Fibroblast of skin of left quadriceps (primary cell): ENCODE measurements around the gene CDKN2B.
"Not testable (repeated sequence)": the region's sequence is repeated elsewhere in the genome, so short reads cannot be mapped to it uniquely, and the experiment has no call there.

ENCODE experiments used
- DNase-seq, 2 experiments: peaks; one replicate each; pipeline ENCODE4 v3.0.0-alpha.2; 2013; ENCODE audit warnings: low read depth in 2 of 2

Gene CDKN2B

DNA sequence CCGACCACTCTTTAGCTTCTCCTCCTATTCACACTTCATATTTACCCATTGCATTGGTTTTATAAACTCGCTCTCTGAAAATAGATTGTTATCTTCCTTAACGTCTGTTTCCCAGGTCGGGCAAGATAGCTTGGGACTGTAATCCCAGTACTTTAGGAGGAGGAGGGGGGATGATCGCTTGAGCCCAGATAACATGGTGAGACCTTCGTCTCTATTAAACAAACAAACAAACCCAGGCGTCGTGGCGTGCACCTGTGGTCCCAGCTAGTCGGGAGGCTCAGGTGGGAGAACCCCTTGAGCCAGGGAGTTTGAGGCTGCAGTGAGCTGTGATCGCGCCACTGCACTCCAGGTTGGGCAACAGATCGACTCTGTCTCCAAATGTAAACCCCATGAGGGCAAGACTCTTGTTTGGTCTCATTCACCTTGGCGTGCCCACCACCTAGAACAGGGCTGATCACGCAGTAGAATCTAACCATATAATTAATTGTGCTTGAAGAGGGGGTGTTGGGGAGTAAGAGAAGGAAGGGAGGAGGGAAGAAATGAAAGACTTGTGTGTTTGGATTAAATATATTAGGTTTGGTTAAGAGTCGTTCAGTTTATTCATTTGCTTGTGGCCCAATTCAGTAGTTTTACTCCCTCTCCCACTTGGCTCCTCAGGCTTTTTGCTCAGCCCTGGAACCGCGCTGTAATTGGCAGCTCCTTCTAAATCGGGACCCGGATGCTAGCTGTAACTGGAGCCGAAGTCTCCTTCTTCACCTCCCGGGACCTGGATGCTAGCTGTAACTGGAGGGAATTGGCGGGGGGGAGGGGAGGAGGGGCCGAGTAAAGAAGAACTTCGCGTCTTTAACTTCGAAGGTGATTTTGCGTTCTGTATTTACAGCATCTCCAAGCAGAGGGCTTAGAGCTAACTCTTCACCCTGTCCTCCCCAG lies 39.8 kb downstream of the CDKN2B start:
- DNase-seq: no peak

DNA sequence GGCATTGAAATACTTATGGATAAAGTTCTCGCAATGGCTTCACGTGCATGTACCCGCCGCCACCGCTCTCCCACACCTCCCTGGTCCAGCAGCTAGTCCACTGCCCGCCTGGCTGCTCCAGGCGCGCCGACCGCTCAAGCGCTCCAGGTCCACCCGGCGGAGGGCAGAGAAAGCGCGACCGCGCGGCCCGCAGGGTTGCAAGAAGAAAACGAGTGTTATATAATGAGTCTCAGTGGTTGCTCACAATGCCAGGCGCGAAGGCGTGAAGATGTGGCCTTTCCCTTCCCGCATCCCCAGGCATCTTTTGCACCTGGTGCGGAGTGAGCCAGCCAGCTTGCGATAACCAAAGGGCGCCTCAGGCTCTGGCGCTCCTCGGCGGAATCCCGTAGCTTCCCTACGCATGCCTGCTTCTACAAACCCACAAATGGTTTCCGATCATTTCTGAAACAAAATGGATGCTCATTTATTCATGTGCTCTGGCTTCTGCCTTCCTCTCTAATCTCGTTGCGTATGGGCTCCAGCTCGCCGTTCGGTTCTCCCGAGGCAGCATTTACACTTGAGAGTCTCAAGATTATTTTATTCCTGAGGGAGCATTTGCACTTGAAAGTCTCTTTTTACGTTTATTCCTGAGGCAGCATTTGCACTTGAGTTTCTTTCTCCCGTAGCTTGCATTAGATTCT lies 40.6 kb downstream of the CDKN2B start:
- DNase-seq: no peak

DNA sequence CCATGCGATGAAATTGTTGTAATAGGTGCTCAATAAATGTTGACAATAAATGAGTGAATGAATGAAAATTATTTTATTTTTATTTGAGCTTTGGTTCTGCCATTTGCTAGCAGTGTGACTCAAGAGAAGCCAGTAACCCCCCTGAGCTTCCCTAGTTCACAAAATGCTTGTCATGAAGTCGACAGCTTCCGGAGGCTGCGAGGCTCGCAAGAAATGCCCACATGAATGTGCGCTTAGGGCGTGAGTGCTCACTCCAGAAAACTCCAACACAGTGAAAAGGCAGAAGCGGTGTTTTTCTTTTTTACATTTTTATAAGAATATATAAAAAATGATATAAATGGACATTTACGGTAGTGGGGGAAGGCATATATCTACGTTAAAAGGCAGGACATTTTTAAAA lies 41.4 kb downstream of the CDKN2B start:
- no peak for DNase-seq

DNA sequence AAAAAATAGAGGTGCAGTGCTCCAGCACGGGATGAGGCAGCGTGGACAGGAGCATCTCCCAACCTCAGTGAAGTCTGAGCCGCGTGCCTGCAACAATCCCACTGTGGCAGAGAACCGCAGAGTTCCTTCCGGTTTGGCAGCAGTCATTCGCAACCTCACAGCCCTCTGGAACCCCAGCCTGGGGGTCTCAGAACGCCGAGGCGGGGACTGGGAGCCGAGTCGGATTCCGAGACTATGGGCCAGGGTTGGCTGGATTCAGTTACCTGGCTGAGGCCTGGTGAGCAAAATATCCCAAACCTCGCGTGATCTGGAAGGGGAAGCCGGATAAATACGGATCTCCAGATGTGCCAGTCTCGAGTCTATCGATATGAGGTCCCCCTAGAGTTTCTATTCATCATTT lies 41.9 kb downstream of the CDKN2B start:
- DNase-seq: no peak

DNA sequence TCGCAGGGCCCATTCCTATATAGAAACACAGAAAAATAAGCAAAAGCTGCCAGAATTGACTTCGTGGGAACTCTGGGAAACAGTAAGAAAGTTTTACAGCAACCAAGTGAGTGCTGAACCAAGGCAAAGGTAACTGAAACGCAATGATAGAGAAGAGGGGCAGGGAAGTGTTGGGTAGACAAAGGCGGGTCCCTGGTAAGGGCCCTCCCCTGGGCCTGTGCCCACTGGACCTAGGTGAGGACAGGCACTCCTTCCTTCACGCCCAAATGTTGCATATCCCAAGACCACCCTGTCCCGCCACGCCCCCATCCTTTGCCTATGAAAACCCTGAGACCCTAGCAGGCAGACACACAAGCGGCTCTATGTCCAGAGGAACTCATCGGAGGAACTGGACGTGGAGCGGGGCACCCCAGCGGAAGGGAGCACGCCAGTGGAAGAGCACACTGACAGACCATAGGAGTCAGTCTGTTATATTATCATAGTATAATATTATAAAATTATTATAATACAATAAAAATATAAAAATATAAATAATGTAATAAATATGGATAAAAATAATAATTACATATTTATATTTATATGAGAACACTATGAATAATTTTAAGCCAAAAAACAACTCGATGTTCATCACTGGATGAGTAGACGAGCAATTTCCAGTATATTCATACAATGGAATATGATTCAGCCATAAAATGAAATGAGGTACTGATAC lies 42.8 kb downstream of the CDKN2B start:
- no peak for DNase-seq

DNA sequence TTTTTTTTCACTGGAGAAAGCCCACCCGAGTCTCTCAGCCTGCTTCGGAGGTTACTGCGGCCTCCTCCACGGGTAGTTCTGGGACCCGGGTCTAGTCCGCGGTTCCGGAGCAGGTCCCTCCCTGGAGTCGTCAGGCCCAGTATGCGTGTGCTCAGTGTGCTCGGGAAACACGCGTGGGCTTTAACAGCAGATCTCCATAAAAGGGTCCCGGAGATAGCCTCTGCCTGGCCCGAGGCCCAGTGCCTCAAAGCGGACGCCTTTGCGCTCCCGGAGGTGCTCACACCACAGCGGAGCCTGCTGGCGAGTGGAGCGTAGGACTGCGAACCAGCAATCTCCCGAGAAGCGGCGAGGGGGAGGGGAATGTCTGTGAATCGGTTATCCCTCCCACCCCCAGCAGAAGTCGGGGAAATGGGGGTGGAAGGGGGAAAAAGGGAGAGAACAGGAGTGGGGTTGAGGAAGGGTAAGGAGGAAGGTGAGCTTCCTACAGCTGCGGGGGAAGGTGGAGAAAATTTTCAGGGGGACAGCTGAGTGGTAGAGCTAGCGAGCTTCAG lies 43.6 kb downstream of the CDKN2B start:
- peak in 1 of 2 experiments; percentile 31 for DNase-seq

DNA sequence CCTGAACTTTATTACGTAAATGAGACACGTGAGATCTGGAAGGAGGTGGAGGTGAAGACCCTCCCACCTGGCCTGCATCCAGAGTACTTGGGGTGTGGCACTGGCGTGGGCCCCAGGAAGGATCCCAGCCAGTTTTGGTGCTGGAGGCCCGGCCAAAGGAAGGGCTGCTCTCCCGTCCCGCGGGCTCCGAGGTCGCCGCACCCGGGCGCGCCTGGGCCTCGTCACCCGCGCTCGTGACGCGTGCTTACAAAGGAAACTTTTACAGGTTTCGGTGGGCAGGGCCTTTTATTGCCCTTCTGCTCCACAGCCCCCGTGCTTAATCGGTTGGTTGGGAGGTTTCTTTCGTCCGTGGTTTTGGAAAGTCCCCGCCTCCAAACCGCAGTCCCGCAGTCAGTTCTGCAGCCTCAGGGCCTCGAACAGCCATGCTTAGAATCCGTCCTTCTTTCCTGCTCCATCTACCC lies 44.1 kb downstream of the CDKN2B start:
- DNase-seq: no peak

DNA sequence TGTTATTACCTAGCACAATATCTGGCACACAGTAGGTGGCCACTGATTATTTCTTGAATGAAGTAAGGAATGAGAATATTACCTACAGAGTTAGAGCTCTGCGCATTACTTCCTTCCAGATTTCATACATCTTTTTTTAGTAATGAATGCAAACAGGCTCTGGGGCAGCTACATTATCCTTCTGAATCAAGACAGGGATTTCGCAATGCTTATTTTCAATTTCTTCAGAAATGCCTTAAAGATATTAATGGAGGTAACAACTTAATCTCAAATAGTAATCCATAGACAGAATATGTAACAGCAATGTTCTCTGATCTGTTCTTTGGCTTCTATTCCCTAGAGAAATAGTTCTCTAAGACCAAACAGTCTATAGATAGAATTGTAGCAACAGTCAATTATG lies 47.5 kb downstream of the CDKN2B start:
- no peak for DNase-seq

DNA sequence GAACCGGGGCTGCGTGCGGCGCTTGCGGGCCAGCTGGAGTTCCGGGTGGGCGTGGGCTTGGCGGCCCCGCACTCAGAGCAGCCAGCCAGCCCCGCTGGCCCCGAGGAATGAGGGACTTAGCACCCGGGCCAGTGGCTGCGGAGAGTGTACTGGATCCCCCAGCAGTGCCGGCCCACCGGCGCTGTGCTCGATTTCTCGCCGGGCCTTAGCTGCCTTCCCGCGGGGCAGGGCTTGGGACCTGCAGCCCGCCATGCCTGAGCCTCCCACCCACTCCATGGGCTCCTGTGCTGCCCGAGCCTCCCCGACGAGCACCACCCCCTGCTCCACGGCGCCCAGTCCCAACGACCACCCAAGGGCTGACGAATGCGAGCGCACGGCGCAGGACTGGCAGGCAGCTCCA lies 49.8 kb downstream of the CDKN2B start:
- not testable (repeated sequence) for DNase-seq

DNA sequence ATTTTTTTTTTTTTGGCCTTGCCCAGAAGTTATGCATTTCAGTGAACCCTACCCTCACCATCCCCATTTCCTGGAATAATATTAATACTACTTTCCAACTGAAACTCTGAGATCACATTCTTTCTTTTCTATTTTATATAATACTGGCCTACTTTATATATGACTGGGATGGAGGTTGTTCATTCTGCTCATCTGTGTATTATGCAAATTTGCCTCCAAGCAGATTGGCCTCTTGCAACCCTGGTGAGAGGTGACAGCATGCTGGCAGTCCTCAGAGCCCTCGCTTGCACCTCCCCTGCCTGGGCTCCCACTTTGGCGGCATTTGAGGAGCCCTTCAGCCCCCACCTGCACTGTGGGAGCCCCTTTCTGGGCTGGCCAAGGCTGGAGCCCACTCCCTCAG lies 50.3 kb downstream of the CDKN2B start:
- no peak for DNase-seq
